Erythroblast (primary cell): Measurements from ENCODE around the gene MTARC2.

ENCODE experiments used
- GATA1 ChIP-seq: IDR thresholded peaks from 2 replicates; pipeline ENCODE4 v1.6.1; 2011; ENCODE audit warnings: low read depth, mild to moderate bottlenecking, control low read depth, low read length, moderate library complexity
- POLR2A ChIP-seq: IDR thresholded peaks from 2 replicates; pipeline ENCODE4 v1.6.1; 2011; ENCODE audit warnings: mild to moderate bottlenecking, low read length

DNA sequence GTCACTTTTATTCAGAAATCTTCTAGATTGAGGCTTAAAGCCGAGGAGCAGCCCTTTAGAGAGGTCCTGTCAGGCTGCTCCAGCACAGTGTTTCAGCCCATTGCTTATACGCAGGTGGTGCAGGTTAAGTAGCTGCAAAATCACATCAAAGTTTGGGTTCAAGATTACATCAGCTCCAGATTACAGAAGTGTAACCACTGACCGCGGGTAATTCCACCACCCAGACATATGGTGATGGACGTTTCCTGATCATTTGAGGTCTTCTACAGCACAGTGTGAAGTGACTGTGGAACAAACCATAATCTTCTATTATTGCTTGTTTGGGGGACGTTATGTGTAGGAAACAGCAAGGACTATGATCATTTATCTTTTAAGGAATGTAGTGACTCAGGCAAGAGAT, 46.1 kb upstream of the MTARC2 start:
- TF ChIP-seq POLR2A (no peak), GATA1 (no peak)
